Omental fat pad (tissue), 4 donors: ENCODE measurements around the gene CPXM2. TPM values are rescaled to one million over a fixed set of nuclear protein-coding genes. Genes with fewer than 3 reads are reported as not detected.

ENCODE experiments used
- ATAC-seq: fragments of 150-250 bp; one replicate; pipeline ENCODE4 v1.9.1; 2016; ENCODE audit warnings: mild to moderate bottlenecking, moderate library complexity; ENCODE audit not compliant: low FRiP score
- DNase-seq: peaks from one replicate; pipeline ENCODE4 v3.0.0-alpha.2; 2019; ENCODE audit warnings: low spot score
- CTCF ChIP-seq, 3 donors: fragments of 450-650 bp; IDR thresholded peaks; one replicate each; pipeline ENCODE4 v1.5.1; 2016 to 2017; ENCODE audit warnings: antibody characterized with exemption in 3 of 3, mild to moderate bottlenecking in 3 of 3, moderate library complexity in 2 of 3
- total RNA-seq, 4 donors: library from RNA; depleted of rRNA; stranded (reverse); fragments of >200 nt; gene quantifications; one replicate each; pipeline ENCODE4 v1.1.0, GENCODE V29; 2016

The CPXM2 gene
- total RNA-seq, 4 donors from 2014 or later, result 7.3 to 19.2 (median 16.6) TPM

- DNase-seq (no peak), ATAC-seq (no peak)
- TF ChIP-seq CTCF (IDR thresholded peaks at IDR 0.05), result no peak
Measured at GRCh38 chr10:123760356-123761037, 131.1 kb downstream of the CPXM2 start.

- ATAC-seq, result no peak
- TF ChIP-seq CTCF (IDR thresholded peaks at IDR 0.05), result no peak
Measured at GRCh38 chr10:123759501-123760031, 132.0 kb downstream of the CPXM2 start.

GRCh38 chr10:123759041-123759440 is 132.6 kb downstream of the CPXM2 start:
- DNase-seq (no peak), ATAC-seq (no peak)
- no peak for TF ChIP-seq CTCF (IDR thresholded peaks at IDR 0.05)

More at GRCh38 chr10:123759501-123760031, 132.0 kb downstream of the CPXM2 start:
- DNase-seq, result no peak

- no peak for TF ChIP-seq CTCF (IDR thresholded peaks at IDR 0.05)
- no peak for DNase-seq
- ATAC-seq, result no peak
Measured at GRCh38 chr10:123757853-123758252, 133.8 kb downstream of the CPXM2 start.

- DNase-seq (no peak), ATAC-seq (no peak)
Measured at GRCh38 chr10:123755061-123755460, 136.5 kb downstream of the CPXM2 start.

GRCh38 chr10:123754123-123754522 is 137.5 kb downstream of the CPXM2 start:
- ATAC-seq (no peak), DNase-seq (no peak)
- no peak for TF ChIP-seq CTCF (IDR thresholded peaks at IDR 0.05)

More at GRCh38 chr10:123755061-123755460, 136.5 kb downstream of the CPXM2 start:
- TF ChIP-seq CTCF (IDR thresholded peaks at IDR 0.05), result no peak
